PC-3 (cell line): ENCODE results near the gene PPP1R3F. TPM values are rescaled to one million over a fixed set of nuclear protein-coding genes. Genes with fewer than 3 reads are reported as not detected.

Experiments used
- ATAC-seq: fragments of 200-7000 bp; cut with Tn5 transposase; 2 replicates; pipeline ENCODE4 v1.9.1; 2020; ENCODE audit warnings: mild to moderate bottlenecking, moderate library complexity
- BruUV-seq: library from RNA; stranded (reverse); fragments of 400-500 nt; replicated peaks from 2 replicates; lab custom pipeline; 2021; lab: Mats Ljungman, UMichigan
- CTCF ChIA-PET: fragments of 300-600 bp; sonication (Branson Sonifier 250); formaldehyde crosslinking; loops from one replicate; lab custom pipeline; 2022; ENCODE audit warnings: antibody characterized with exemption; lab: Charles Lee
- POLR2A ChIA-PET: fragments of 300-600 bp; sonication (Branson Sonifier 250); formaldehyde crosslinking; loops from one replicate; lab custom pipeline; 2022; ENCODE audit warnings: antibody characterized with exemption; ENCODE audit not compliant: unreplicated experiment; lab: Charles Lee
- DNase-seq: peaks from one replicate; pipeline ENCODE4 v3.0.0-alpha.2; 2015
- H2AFZ ChIP-seq: fragments of 300-600 bp; sonication (generic); 2 replicates; pipeline ENCODE4 v1.6.0; 2016; ENCODE audit warnings: antibody characterized with exemption, low read length
- H3F3A ChIP-seq: fragments of 300-600 bp; sonication (generic); one replicate; pipeline ENCODE4 v1.6.0; 2017; ENCODE audit warnings: antibody characterized with exemption, low read length, control low read depth, mild to moderate bottlenecking; ENCODE audit not compliant: unreplicated experiment
- H3K27ac ChIP-seq: fragments of 300-600 bp; sonication (generic); 2 replicates; pipeline ENCODE4 v1.5.1; 2016; ENCODE audit warnings: mild to moderate bottlenecking, low read length
- H3K27me3 ChIP-seq: fragments of 300-600 bp; sonication (generic); 2 replicates; pipeline ENCODE4 v1.6.1; 2016; ENCODE audit warnings: low read length, mixed read lengths
- H3K36me3 ChIP-seq: fragments of 300-600 bp; sonication (generic); 2 replicates; pipeline ENCODE4 v1.6.1; 2016; ENCODE audit warnings: low read depth, mixed run types, low read length, mixed read lengths
- H3K4me1 ChIP-seq: fragments of 300-600 bp; sonication (generic); 2 replicates; pipeline ENCODE4 v1.5.1; 2016; ENCODE audit warnings: low read length; ENCODE audit not compliant: insufficient read depth
- H3K4me2 ChIP-seq: fragments of 300-600 bp; sonication (generic); 2 replicates; pipeline ENCODE4 v1.6.0; 2016; ENCODE audit warnings: low read length
- H3K4me3 ChIP-seq: fragments of 300-600 bp; sonication (generic); 2 replicates; pipeline ENCODE4 v1.5.1; 2016; ENCODE audit warnings: mild to moderate bottlenecking, low read length, mixed read lengths
- H3K79me2 ChIP-seq: fragments of 300-600 bp; sonication (generic); 2 replicates; pipeline ENCODE4 v1.6.1; 2017; ENCODE audit warnings: low read length, mixed read lengths
- H3K9ac ChIP-seq: fragments of 300-600 bp; sonication (generic); 2 replicates; pipeline ENCODE4 v1.6.0; 2016; ENCODE audit warnings: mild to moderate bottlenecking, low read length
- H3K9me2 ChIP-seq: fragments of 300-600 bp; sonication (generic); replicated peaks from 2 replicates; pipeline ENCODE4 v1.6.1; 2016; ENCODE audit warnings: mixed run types, low read length, mixed read lengths
- H3K9me3 ChIP-seq: fragments of 300-600 bp; sonication (generic); 2 replicates; pipeline ENCODE4 v1.6.1; 2016; ENCODE audit warnings: low read length, mixed read lengths
- H4K20me1 ChIP-seq: fragments of 300-600 bp; sonication (generic); 2 replicates; pipeline ENCODE4 v1.6.1; 2016; ENCODE audit warnings: low read length, mixed read lengths
- EZH2 ChIP-seq: fragments of 300-600 bp; sonication (generic); IDR thresholded peaks from one replicate; pipeline ENCODE4 v1.6.1; 2017; ENCODE audit warnings: antibody characterized with exemption, mild to moderate bottlenecking, low read length; ENCODE audit not compliant: unreplicated experiment
- EZH2phosphoT487 ChIP-seq: fragments of 300-600 bp; sonication (generic); IDR thresholded peaks from 2 replicates; pipeline ENCODE4 v1.6.1; 2018; ENCODE audit warnings: mild to moderate bottlenecking, antibody characterized with exemption, low read length, borderline replicate concordance
- intact Hi-C: fragments of 100-400 bp; cut with micrococcal nuclease; formaldehyde crosslinking; loops from 2 replicates; pipeline ENCODE4 v1.9.0; 2023
- total RNA-seq: library from RNA; depleted of rRNA; stranded (reverse); fragments of >200 nt; gene quantifications from 2 replicates; pipeline ENCODE4 v1.2.3, GENCODE V29; 2014
- TF ChIP-seq, protein P1 (sequence below): fragments of 300-600 bp; sonication (generic); conservative IDR thresholded peaks from 2 replicates; pipeline ENCODE4 v1.5.1; 2017; ENCODE audit warnings: antibody characterized with exemption, low read depth, mild to moderate bottlenecking, low read length

PPP1R3F gene
- total RNA-seq, 1 experiment from 2014 or later, result 11.8 TPM

DNA sequence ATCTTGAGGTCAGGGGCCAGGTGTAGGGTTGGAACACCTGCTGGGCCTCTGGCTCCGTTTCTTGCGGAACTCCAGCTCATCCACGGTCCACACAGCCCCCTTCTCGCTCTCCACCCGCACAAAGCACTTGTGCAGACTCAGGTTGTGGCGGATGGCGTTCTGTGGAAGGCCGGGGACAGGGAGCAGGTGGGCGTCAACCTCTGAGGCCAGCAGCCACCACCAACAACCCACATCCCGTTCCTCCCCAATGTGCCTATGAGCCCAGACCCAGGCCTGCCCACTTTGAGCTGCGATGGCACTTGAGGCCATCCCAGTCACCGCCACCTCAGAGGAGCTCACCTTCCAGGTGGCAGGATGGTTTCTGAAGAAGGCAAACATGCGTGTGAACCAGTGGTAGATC, 18.3 kb upstream of the PPP1R3F start:
- Histone ChIP-seq H3K4me2 (no peak overlapping the region), H3K4me3 (no peak overlapping the region), H3K4me1 (no peaks in the 10 kb centered on the region), H2AFZ (no peak overlapping the region), H3K9me2 (no peaks in the 10 kb centered on the region), H3K9ac (no peak overlapping the region), H4K20me1 (no peaks in the 10 kb centered on the region), H3K36me3 (no peaks in the 10 kb centered on the region), H3K27ac (no peak overlapping the region), H3K9me3 (no peaks in the 10 kb centered on the region), H3K79me2 (no peaks in the 10 kb centered on the region), H3K27me3 (no peaks in the 10 kb centered on the region), H3F3A (no peaks in the 10 kb centered on the region)
- TF ChIP-seq, protein P1, sequence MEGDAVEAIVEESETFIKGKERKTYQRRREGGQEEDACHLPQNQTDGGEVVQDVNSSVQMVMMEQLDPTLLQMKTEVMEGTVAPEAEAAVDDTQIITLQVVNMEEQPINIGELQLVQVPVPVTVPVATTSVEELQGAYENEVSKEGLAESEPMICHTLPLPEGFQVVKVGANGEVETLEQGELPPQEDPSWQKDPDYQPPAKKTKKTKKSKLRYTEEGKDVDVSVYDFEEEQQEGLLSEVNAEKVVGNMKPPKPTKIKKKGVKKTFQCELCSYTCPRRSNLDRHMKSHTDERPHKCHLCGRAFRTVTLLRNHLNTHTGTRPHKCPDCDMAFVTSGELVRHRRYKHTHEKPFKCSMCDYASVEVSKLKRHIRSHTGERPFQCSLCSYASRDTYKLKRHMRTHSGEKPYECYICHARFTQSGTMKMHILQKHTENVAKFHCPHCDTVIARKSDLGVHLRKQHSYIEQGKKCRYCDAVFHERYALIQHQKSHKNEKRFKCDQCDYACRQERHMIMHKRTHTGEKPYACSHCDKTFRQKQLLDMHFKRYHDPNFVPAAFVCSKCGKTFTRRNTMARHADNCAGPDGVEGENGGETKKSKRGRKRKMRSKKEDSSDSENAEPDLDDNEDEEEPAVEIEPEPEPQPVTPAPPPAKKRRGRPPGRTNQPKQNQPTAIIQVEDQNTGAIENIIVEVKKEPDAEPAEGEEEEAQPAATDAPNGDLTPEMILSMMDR, result no peak
- no peak for TF ChIP-seq EZH2
- no peak for TF ChIP-seq EZH2phosphoT487
- ATAC-seq, result no peak
- ChIA-PET CTCF (no interaction called here), POLR2A (no interaction called here)
- BruUV-seq, result no TSS peak
- no peak for DNase-seq
- intact Hi-C loops, result no loop called here

DNA sequence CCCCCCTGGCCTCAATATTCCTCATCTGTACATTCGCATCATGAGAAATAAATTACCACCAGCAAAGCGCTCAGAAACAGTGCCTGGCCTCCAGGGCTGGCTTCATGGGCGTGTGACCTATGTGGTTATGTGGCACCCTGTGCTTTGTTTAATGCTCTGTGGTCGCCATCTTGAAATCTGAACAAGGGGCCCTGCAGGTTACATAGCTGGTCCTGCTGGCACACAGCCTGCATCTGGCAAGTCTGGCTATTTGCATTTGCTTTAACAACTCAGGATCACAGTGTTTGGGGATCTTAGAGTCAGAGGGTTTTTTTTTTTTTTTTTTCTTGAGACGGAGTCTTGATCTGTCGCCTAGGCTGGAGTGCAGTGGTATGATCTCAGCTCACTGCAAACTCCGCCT, 15.0 kb upstream of the PPP1R3F start:
- ChIA-PET CTCF (no interaction called here), POLR2A (no interaction called here)
- no peaks in the 10 kb centered on the region for H3K9me3 ChIP-seq
- no TSS peak for BruUV-seq
- no peak overlapping the region for H2AFZ ChIP-seq
- H3K4me1 ChIP-seq, result no peaks in the 10 kb centered on the region
- H4K20me1 ChIP-seq, result no peaks in the 10 kb centered on the region
- H3K4me2 ChIP-seq, result no peak overlapping the region
- TF ChIP-seq EZH2, result no peak
- no peak for TF ChIP-seq EZH2phosphoT487
- TF ChIP-seq, protein P1, result no peak
- H3F3A ChIP-seq, result no peaks in the 10 kb centered on the region
- no peaks in the 10 kb centered on the region for H3K79me2 ChIP-seq
- no peaks in the 10 kb centered on the region for H3K27me3 ChIP-seq
- ATAC-seq (no peak), DNase-seq (no peak)
- H3K9ac ChIP-seq, result no peak overlapping the region
- no peaks in the 10 kb centered on the region for H3K9me2 ChIP-seq
- H3K4me3 ChIP-seq, result no peak overlapping the region
- intact Hi-C loops, result no loop called here
- no peaks in the 10 kb centered on the region for H3K36me3 ChIP-seq
- H3K27ac ChIP-seq, result no peak overlapping the region

DNA sequence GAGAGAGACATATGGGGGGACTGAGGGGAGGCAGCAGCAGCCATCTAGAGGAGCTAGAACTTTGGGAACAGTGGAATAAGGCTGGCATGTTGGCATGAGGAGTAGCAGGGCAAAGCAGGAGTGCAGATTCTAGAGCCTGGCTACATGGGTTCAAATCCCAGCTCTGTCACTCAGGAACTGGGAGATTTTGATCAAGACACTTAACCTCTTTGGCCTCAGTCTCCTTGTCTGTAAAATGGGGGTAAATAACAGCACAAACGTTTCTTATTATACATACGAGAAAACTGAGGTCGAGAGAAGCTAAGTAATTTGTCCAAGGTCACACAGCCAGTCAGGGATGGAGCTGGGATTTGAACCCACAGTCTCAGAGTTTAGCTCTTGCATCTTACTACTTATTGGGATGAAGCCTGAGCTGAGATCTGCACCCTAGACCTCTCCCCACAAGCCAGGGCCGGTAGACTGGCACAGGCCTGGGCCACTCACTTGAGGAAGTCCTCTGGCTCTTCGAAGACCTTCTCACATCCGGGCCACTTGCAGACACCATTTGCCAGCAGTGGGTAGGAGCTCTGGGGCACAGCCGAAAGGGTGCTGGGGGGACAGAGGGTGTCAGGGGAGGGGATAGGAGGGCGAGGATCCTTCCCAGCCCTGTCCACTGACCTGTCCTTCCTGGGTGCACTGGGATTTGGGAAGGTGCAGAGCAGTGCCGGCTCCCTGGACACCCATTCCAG, 13.2 kb upstream of the PPP1R3F start:
- H3K9ac ChIP-seq, result no peak overlapping the region
- H3K9me2 ChIP-seq, result no peaks in the 10 kb centered on the region
- no peak overlapping the region for H3K4me2 ChIP-seq
- DNase-seq (no peak), ATAC-seq (no peak)
- TF ChIP-seq EZH2 (no peak), EZH2phosphoT487 (no peak)
- TF ChIP-seq, protein P1, result no peak
- intact Hi-C loops, result no loop called here
- BruUV-seq, result no TSS peak
- no peak overlapping the region for H2AFZ ChIP-seq
- H3K4me3 ChIP-seq, result no peak overlapping the region
- H4K20me1 ChIP-seq, result no peaks in the 10 kb centered on the region
- POLR2A ChIA-PET, result interaction anchor here (0.6 kb wide), 1 partner anchor 21 kb away, joined by 3 read pairs; the partner anchor contains the start of gene CCDC22
- no peak overlapping the region for H3K27ac ChIP-seq
- H3K9me3 ChIP-seq, result no peaks in the 10 kb centered on the region
- H3K4me1 ChIP-seq, result no peaks in the 10 kb centered on the region
- H3F3A ChIP-seq, result no peaks in the 10 kb centered on the region
- no peaks in the 10 kb centered on the region for H3K79me2 ChIP-seq
- CTCF ChIA-PET, result interaction anchor here (0.5 kb wide), 1 partner anchor 34 kb away, joined by 3 read pairs; no protein-coding TSS in a partner anchor
- H3K27me3 ChIP-seq, result no peaks in the 10 kb centered on the region
- H3K36me3 ChIP-seq, result no peaks in the 10 kb centered on the region
